ENCODE measurements around the gene GLT6D1.

GRCh38 chr9:135639196-135639595 lies at the start of gene GLT6D1:
- TF ChIP-seq POLR2A (IDR thresholded peaks at IDR 0.05) = no peak
- no peak for TF ChIP-seq CTCF (IDR thresholded peaks at IDR 0.05 in 8 of 11, conservative IDR thresholded peaks at IDR 0.05 in 3 of 11)
- no peak for TF ChIP-seq POLR2AphosphoS5 (IDR thresholded peaks at IDR 0.05)

Data from spleen (tissue), 7 donors.